HG02610 (cell line): ENCODE results near the gene GPR83.
"Not testable (repeated sequence)": the region's sequence is repeated elsewhere in the genome, so short reads cannot be mapped to it uniquely, and the experiment has no call there.

Experiments
- ATAC-seq: cut with Tn5 transposase; IDR thresholded peaks from one replicate; pipeline ENCODE4 v1.9.1; 2021; ENCODE audit warnings: mild to moderate bottlenecking, moderate library complexity; ENCODE audit not compliant: unreplicated experiment

GPR83 gene

GRCh38 chr11:94376841-94377240 is 24.4 kb downstream of the GPR83 start:
- ATAC-seq = no peak

GRCh38 chr11:94370576-94370975 is 30.6 kb downstream of the GPR83 start:
- ATAC-seq = not testable (repeated sequence)

GRCh38 chr11:94350850-94351563 is 50.2 kb downstream of the GPR83 start:
- not testable (repeated sequence) for ATAC-seq

GRCh38 chr11:94346311-94346710 is 54.9 kb downstream of the GPR83 start:
- not testable (repeated sequence) for ATAC-seq

GRCh38 chr11:94343495-94343894 is 57.7 kb downstream of the GPR83 start:
- ATAC-seq = no peak

GRCh38 chr11:94342250-94342649 is 59.0 kb downstream of the GPR83 start:
- ATAC-seq = no peak

GRCh38 chr11:94338651-94339050 is 62.6 kb downstream of the GPR83 start:
- no peak for ATAC-seq

- ATAC-seq = no peak
Observed at GRCh38 chr11:94336033-94336432, 65.2 kb downstream of the GPR83 start.

- no peak for ATAC-seq
Observed at GRCh38 chr11:94332814-94333213, 68.4 kb downstream of the GPR83 start.

- ATAC-seq = no peak
Observed at GRCh38 chr11:94330789-94331188, 70.4 kb downstream of the GPR83 start.

- no peak for ATAC-seq
Observed at GRCh38 chr11:94329501-94329900, 71.7 kb downstream of the GPR83 start.

- no peak for ATAC-seq
Observed at GRCh38 chr11:94328587-94329080, 72.6 kb downstream of the GPR83 start.
